Uterus (tissue), 4 donors: ENCODE results near the gene CIRBP. TPM values are rescaled to one million over a fixed set of nuclear protein-coding genes. Genes with fewer than 3 reads are reported as not detected.

Experiments
- DNase-seq, 2 donors: peaks; one replicate each; pipeline ENCODE4 v3.0.0-alpha.2; 2019 to 2020
- H3K27ac ChIP-seq, 2 donors: fragments of 200-600 bp; sonication (generic); 1 replicate in 1 of 2; 2 replicates in 1 of 2; pipeline ENCODE4 v1.5.1; 2016 to 2018
- H3K27me3 ChIP-seq, 2 donors: fragments of 200-600 bp; sonication (generic); one replicate each; pipeline ENCODE4 v1.5.1; 2018 to 2019; ENCODE audit warnings: control low read depth in 1 of 2
- H3K36me3 ChIP-seq, 2 donors: fragments of 200-600 bp; sonication (generic); one replicate each; pipeline ENCODE4 v1.5.1; 2019; ENCODE audit warnings: control low read depth in 1 of 2
- H3K4me1 ChIP-seq, 2 donors: fragments of 200-600 bp; sonication (generic); one replicate each; pipeline ENCODE4 v1.5.1; 2018 to 2019; ENCODE audit warnings: control low read depth in 1 of 2
- H3K4me3 ChIP-seq, 2 donors: fragments of 200-600 bp; sonication (generic); 1 replicate in 1 of 2; 2 replicates in 1 of 2; pipeline ENCODE4 v1.5.1; 2018 to 2019; ENCODE audit warnings: mild to moderate bottlenecking in 1 of 2
- H3K9me3 ChIP-seq, 2 donors: fragments of 200-600 bp; sonication (generic); one replicate each; pipeline ENCODE4 v1.5.1; 2019; ENCODE audit warnings: control low read depth in 1 of 2
- POLR2A ChIP-seq, 2 donors: fragments of 450-650 bp; IDR thresholded peaks; one replicate each; pipeline ENCODE4 v1.6.1; 2016; ENCODE audit warnings: antibody characterized with exemption in 2 of 2, mild to moderate bottlenecking in 1 of 2, moderate library complexity in 1 of 2
- intact Hi-C: fragments of 100-400 bp; cut with DNase I; formaldehyde crosslinking; loops from one replicate; pipeline ENCODE4 v1.15.1; 2023; ENCODE audit warnings: low total_unique reads
- total RNA-seq, 4 donors: library from RNA; depleted of rRNA in 3 of 4; stranded (reverse); fragments of >200 nt in 3 of 4; gene quantifications; one replicate each; pipeline versions ENCODE4 v1.1.0 to v1.2.4, GENCODE V29; 2014 to 2023
- TF ChIP-seq, protein P1 (sequence below), 4 experiments: fragments of 200-600 bp in 2 of 4; fragments of 450-650 bp in 2 of 4; sonication (generic) in 2 of 4; IDR thresholded peaks; one replicate each; pipeline ENCODE4 v1.5.1; 2016 to 2019; ENCODE audit warnings: antibody characterized with exemption in 4 of 4, mild to moderate bottlenecking in 2 of 4, moderate library complexity in 1 of 4
- donor health status: DM: yes; HTN: yes; CAD: no.

The CIRBP gene
- total RNA-seq, 4 donors from 2014 or later: 235 to 950 (median 535) TPM

DNA sequence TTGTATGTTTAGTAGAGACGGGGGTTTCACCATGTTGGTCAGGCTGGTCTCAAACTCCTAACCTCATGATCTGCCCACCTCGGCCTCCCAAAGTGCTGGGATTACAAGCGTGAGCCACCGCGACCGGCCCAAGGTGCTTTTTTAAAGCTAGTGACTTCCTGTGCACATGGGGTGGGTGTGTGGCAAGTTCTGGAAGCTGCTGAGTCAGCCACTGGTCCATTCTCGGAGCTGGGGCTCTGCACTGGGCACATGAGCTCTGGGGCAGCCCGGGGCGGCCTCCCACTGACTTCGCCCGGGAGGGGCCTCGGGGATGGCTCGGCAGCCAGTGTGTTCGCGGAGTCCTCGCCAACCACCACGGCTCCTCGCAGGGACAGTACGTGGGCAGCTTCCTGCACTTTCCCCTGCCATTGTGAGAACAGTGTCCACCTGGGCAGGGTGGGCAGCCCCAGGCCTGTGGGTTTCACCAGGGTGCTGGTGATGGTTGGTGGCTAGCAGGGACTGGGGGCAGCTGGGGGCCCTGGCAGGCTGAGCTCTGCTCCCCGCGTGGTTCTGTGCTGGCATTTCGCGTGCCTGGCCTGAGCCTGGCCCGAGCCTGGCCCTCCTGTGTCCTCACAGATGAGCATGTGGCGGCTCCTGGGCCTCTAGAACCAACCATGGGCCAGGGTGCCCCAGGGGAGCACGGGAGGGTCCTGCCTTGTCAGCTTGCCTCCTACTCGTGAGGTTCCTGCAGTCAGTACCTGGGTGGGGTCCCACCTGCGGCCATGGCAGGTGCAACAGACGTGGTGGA, 43.5 kb upstream of the CIRBP start:
- no peaks in the 10 kb centered on the region for H3K27me3 ChIP-seq
- H3K4me1 ChIP-seq: peaks cover 0 to 8% of the 10 kb centered on the region in 2 donors
- intact Hi-C loops: no loop called here
- no peak for TF ChIP-seq POLR2A (IDR thresholded peaks at IDR 0.05)
- TF ChIP-seq, protein P1, sequence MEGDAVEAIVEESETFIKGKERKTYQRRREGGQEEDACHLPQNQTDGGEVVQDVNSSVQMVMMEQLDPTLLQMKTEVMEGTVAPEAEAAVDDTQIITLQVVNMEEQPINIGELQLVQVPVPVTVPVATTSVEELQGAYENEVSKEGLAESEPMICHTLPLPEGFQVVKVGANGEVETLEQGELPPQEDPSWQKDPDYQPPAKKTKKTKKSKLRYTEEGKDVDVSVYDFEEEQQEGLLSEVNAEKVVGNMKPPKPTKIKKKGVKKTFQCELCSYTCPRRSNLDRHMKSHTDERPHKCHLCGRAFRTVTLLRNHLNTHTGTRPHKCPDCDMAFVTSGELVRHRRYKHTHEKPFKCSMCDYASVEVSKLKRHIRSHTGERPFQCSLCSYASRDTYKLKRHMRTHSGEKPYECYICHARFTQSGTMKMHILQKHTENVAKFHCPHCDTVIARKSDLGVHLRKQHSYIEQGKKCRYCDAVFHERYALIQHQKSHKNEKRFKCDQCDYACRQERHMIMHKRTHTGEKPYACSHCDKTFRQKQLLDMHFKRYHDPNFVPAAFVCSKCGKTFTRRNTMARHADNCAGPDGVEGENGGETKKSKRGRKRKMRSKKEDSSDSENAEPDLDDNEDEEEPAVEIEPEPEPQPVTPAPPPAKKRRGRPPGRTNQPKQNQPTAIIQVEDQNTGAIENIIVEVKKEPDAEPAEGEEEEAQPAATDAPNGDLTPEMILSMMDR (IDR thresholded peaks at IDR 0.05): no peak
- H3K9me3 ChIP-seq: no peaks in the 10 kb centered on the region
- no peaks in the 10 kb centered on the region for H3K36me3 ChIP-seq
- H3K4me3 ChIP-seq: no peak overlapping the region
- H3K27ac ChIP-seq: no peak overlapping the region
- DNase-seq: no peak

DNA sequence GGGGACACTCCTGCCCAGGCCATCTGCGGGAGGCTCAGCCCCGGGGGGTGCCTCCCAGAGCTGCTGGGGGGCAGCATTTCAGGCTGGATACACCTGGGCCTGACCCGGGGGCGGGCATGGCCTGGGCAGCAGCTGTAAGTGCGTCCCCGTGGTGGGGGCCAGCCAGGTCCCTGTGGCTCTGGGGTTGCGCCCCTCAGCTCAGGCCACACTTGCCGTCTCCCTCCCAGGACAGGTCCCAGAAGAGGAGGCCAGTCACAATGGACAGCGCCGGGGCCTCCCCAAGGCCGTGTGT, 43.0 kb upstream of the CIRBP start:
- no peak overlapping the region for H3K27ac ChIP-seq

DNA sequence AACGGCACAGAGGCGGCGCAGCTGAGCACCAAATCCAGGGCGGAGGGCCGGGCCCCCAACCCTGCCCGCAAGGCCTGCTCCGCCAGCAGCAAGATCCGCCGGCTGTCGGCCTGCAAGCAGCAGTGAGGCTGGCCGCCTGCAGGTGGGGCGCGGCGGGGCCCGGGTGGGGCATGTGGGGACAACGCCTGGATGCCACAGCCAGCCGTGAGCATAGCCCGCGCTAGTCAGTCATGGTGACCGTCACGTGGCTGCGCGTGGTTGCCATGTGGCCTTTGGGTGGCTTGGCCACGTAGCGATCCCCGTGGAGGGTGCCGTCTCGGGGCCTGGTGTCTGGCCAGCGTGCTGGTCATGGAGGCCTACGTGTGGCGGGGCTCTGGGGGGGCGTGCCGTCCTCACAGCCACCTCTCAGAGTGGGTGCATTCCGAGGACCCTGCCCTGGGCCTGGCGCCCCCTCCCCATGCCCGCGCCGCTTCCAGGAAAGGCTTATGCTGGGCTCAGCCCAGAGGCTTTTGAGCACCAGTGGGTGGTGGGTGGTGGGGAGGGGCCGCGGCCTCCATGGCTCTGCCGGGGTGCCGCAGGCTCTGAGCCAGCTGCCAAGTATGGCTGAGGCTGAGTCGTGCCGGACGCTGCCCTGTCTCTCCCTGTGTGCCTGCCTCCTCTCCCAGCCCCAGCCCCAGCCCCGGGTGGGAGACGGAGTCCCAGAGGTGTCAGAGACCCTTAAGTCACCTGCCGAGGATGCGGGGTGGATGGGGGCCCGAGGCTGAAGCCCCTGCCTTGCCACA, 42.4 kb upstream of the CIRBP start:
- Histone ChIP-seq H3K36me3 (no peaks in the 10 kb centered on the region), H3K4me1 (peaks cover 0 to 8% of the 10 kb centered on the region in 2 donors), H3K4me3 (no peak overlapping the region), H3K27me3 (no peaks in the 10 kb centered on the region), H3K27ac (no peak overlapping the region), H3K9me3 (no peaks in the 10 kb centered on the region)
- intact Hi-C loops: no loop called here
- TF ChIP-seq POLR2A (IDR thresholded peaks at IDR 0.05): no peak
- TF ChIP-seq, protein P1 (IDR thresholded peaks at IDR 0.05): no peak
- DNase-seq: no peak

More for the DNA sequence above, 43.0 kb upstream of the CIRBP start:
- Histone ChIP-seq H3K27me3 (no peaks in the 10 kb centered on the region), H3K36me3 (no peaks in the 10 kb centered on the region), H3K4me1 (peaks cover 0 to 8% of the 10 kb centered on the region in 2 donors), H3K9me3 (no peaks in the 10 kb centered on the region), H3K4me3 (no peak overlapping the region)
- intact Hi-C loops: no loop called here
- DNase-seq: no peak
- TF ChIP-seq POLR2A (IDR thresholded peaks at IDR 0.05): no peak
- TF ChIP-seq, protein P1 (IDR thresholded peaks at IDR 0.05): no peak

DNA sequence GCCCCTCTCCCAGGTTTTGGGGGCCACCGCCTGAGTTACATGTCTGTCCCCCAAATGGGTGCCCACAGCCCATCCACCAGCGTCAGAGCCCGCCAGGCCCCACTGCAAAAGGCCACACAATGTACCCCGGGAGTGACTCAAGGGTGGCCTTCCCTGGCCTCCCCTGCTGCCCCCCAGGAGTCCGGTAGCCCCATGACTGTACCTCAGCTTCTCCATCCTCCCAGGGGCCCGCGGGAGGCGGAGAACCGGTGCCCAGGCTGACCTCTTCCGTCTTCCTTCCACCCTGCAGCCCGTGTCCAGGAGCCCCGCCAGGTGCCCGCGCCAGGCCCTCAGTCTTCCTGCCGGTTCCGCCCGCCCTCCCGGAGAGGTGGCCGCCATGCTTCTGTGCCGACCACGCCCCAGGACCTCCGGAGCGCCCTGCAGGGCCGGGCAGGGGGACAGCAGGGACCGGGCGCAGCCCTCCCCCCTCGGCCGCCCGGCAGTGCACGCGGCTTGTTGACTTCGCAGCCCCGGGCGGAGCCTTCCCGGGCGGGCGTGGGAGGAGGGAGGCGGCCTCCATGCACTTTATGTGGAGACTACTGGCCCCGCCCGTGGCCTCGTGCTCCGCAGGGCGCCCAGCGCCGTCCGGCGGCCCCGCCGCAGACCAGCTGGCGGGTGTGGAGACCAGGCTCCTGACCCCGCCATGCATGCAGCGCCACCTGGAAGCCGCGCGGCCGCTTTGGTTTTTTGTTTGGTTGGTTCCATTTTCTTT, 41.7 kb upstream of the CIRBP start:
- Histone ChIP-seq H3K9me3 (no peaks in the 10 kb centered on the region), H3K27me3 (no peaks in the 10 kb centered on the region), H3K4me1 (peaks cover 0 to 8% of the 10 kb centered on the region in 2 donors), H3K27ac (no peak overlapping the region), H3K4me3 (no peak overlapping the region), H3K36me3 (no peaks in the 10 kb centered on the region)
- no peak for DNase-seq
- TF ChIP-seq POLR2A (IDR thresholded peaks at IDR 0.05): no peak
- intact Hi-C loops: no loop called here

DNA sequence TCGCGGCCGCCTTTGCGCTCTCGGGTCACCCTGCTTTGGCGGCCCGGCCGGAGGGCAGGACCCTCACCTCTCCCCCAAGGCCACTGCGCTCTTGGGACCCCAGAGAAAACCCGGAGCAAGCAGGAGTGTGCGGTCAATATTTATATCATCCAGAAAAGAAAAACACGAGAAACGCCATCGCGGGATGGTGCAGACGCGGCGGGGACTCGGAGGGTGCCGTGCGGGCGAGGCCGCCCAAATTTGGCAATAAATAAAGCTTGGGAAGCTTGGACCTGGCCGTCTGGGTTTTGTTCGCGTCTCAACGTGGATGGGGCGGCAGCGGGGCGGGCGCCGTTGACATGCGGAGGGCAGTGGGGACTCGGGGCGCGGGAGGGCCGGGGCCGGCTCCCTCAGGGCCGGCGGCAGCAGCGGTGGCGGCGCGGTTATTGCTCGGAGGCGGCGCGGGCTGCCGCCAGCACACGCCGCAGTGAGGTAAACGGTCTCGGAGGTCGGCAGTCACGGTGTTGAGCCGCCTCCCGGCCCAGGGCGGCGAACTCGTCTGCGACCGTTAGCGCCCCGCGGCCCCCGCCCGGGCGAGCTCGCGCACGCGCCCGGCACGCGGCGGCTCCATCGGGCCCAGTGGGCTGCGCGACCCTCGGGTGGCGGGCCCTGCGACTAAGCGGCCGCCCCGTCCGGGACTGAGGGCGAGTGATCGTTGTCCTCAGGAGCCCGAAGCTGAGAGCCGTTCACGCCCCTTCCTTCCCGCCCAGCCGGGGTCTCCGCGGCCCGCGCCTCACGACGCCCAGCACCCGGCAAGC, 40.8 kb upstream of the CIRBP start:
- TF ChIP-seq, protein P1 (IDR thresholded peaks at IDR 0.05): no peak
- no peak for TF ChIP-seq POLR2A (IDR thresholded peaks at IDR 0.05)
- Histone ChIP-seq H3K4me1 (peaks cover 0 to 6% of the 10 kb centered on the region in 2 donors), H3K27ac (no peak overlapping the region), H3K4me3 (no peak overlapping the region), H3K9me3 (no peaks in the 10 kb centered on the region), H3K36me3 (no peaks in the 10 kb centered on the region), H3K27me3 (no peaks in the 10 kb centered on the region)
- no peak for DNase-seq
- intact Hi-C loops: no loop called here
